Central memory CD4-positive, alpha-beta T cell (primary cell): ENCODE measurements around the gene HAND2.

Source experiments
- DNase-seq: peaks from one replicate; pipeline ENCODE4 v3.0.0; 2022
- total RNA-seq, 3 experiments: gene quantifications; one replicate each; lab custom pipeline; 2026; lab: John Stamatoyannopoulos, UW

HAND2 gene
- 0 reads per million in 3 experiments for total RNA-seq

GRCh38 chr4:173529477-173530325 lies at the start of gene HAND2:
Gene HAND2 (minus strand): TSS chr4:173530229. CDS start chr4:173529289, 940 bp downstream.
- no peak for DNase-seq

GRCh38 chr4:173578956-173579355 lies 48.9 kb upstream of the HAND2 start:
- DNase-seq, result no peak

GRCh38 chr4:173577963-173578362 lies 47.9 kb upstream of the HAND2 start:
- no peak for DNase-seq

GRCh38 chr4:173575482-173576152 lies 45.6 kb upstream of the HAND2 start:
- DNase-seq, result no peak

- no peak for DNase-seq
These were observed 43.7 kb upstream of the HAND2 start for GRCh38 chr4:173573725-173574124.

GRCh38 chr4:173573286-173573685 lies 43.3 kb upstream of the HAND2 start:
- DNase-seq, result no peak

- DNase-seq, result no peak
These were observed 42.6 kb upstream of the HAND2 start for GRCh38 chr4:173572493-173573129.

- no peak for DNase-seq
These were observed 41.6 kb upstream of the HAND2 start for GRCh38 chr4:173571620-173572019.

- DNase-seq, result no peak
These were observed 35.3 kb upstream of the HAND2 start for GRCh38 chr4:173565281-173565680.

- DNase-seq, result no peak
These were observed 34.4 kb upstream of the HAND2 start for GRCh38 chr4:173564461-173564860.

GRCh38 chr4:173560896-173561295 lies 30.9 kb upstream of the HAND2 start:
- no peak for DNase-seq

GRCh38 chr4:173556398-173557131 lies 26.5 kb upstream of the HAND2 start:
- no peak for DNase-seq

GRCh38 chr4:173547889-173548288 lies 17.9 kb upstream of the HAND2 start:
- no peak for DNase-seq

GRCh38 chr4:173546776-173547175 lies 16.7 kb upstream of the HAND2 start:
- no peak for DNase-seq

GRCh38 chr4:173545440-173545839 lies 15.4 kb upstream of the HAND2 start:
- no peak for DNase-seq

- no peak for DNase-seq
These were observed 13.2 kb upstream of the HAND2 start for GRCh38 chr4:173543266-173543665.

GRCh38 chr4:173539986-173540385 lies 10.0 kb upstream of the HAND2 start:
- no peak for DNase-seq

- DNase-seq, result no peak
These were observed 8.9 kb upstream of the HAND2 start for GRCh38 chr4:173538909-173539445.

- DNase-seq, result no peak
These were observed 8.3 kb upstream of the HAND2 start for GRCh38 chr4:173538148-173538908.

- DNase-seq, result no peak
These were observed 7.7 kb upstream of the HAND2 start for GRCh38 chr4:173537613-173538147.

GRCh38 chr4:173536808-173537429 lies 6.9 kb upstream of the HAND2 start:
- DNase-seq, result no peak
